ENCODE results near the gene ING5. TPM values are rescaled to one million over a fixed set of nuclear protein-coding genes. Genes with fewer than 3 reads are reported as not detected.
A peak's percentile ranks its signal among the peaks of the same experiment; 100 is the strongest.

ING5 gene
- polyA plus RNA-seq, 3 donors = 6.5 to 29.5 (median 6.6) TPM

DNA sequence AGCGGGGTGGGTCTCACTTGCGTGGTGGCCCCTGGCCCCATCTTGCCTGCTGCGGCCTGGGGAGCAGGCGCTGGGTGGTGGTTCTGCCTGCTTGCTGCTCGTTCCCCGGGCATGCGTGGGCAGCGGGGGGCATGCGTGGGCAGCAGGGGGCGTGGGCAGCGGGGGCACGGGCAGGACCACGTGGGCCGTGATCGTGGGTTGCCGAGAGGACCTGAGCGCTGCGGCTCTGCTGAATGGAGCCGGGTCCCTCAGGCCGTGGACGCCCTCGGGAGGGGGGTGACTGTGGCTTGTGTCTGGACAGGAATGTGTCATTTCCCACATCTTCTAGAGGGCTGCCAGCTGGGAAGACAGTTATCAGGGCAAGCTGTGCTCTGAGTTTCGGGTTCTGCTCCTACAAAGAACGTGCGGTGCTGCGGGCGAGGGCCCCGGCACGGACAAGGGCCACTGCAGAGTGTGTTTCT lies 66.4 kb downstream of the ING5 start:
- Histone ChIP-seq H3K27me3 (ENCODE audit: control insufficient read depth in 2 of 2, insufficient read depth in 2 of 2, low read length in 2 of 2) (no peaks in the 10 kb centered on the region), H3K9me3 (replicated peaks in 1 of 2; ENCODE audit: control insufficient read depth in 1 of 2, insufficient read depth in 1 of 2, low read length in 2 of 2) (no peaks in the 10 kb centered on the region), H3K4me3 (replicated peaks in 1 of 3; ENCODE audit: low read depth in 2 of 3, low read length in 3 of 3) (no peak overlapping the region), H4K20me1 (ENCODE audit: insufficient read depth, low read length) (no peaks in the 10 kb centered on the region), H3K79me2 (ENCODE audit: insufficient read depth, low read length) (no peaks in the 10 kb centered on the region), H3K4me2 (replicated peaks; ENCODE audit: extremely low read depth, low read length, poor library complexity, severe bottlenecking) (no peak overlapping the region), H3K9ac (ENCODE audit: insufficient read depth, low read length, poor library complexity, severe bottlenecking) (no peak overlapping the region), H3K36me3 (replicated peaks in 1 of 2; ENCODE audit: control insufficient read depth in 1 of 2, insufficient read depth in 2 of 2, low read length in 2 of 2) (no peaks in the 10 kb centered on the region), H3K27ac (ENCODE audit: low read depth in 1 of 2, low read length in 2 of 2) (no peak overlapping the region), H2AFZ (ENCODE audit: insufficient read depth, low read depth, low read length, poor library complexity, severe bottlenecking) (no peak overlapping the region), H3K4me1 (ENCODE audit: control insufficient read depth in 1 of 2, insufficient read depth in 2 of 2, low read length in 2 of 2) (peaks cover 6 to 8% of the 10 kb centered on the region in 2 donors)
- WGBS (ENCODE audit: insufficient coverage) = 96% methylated on average over 26 of the region's 29 CpGs
- Mint-ChIP-seq H3K4me1 (peaks cover 15% of the 10 kb centered on the region), H3K27ac (peak overlapping the region in 1 of 7 donors; percentile 40), H3K9me3 (no peaks in the 10 kb centered on the region), H3K27me3 (ENCODE audit: low read depth in 3 of 3) (peaks cover 0 to 7% (median 0%) of the 10 kb centered on the region in 3 donors), H3K36me3 (peaks cover 0 to 3% of the 10 kb centered on the region in 2 donors), H3K4me3 (no peak overlapping the region)
- TF ChIP-seq, protein P1, sequence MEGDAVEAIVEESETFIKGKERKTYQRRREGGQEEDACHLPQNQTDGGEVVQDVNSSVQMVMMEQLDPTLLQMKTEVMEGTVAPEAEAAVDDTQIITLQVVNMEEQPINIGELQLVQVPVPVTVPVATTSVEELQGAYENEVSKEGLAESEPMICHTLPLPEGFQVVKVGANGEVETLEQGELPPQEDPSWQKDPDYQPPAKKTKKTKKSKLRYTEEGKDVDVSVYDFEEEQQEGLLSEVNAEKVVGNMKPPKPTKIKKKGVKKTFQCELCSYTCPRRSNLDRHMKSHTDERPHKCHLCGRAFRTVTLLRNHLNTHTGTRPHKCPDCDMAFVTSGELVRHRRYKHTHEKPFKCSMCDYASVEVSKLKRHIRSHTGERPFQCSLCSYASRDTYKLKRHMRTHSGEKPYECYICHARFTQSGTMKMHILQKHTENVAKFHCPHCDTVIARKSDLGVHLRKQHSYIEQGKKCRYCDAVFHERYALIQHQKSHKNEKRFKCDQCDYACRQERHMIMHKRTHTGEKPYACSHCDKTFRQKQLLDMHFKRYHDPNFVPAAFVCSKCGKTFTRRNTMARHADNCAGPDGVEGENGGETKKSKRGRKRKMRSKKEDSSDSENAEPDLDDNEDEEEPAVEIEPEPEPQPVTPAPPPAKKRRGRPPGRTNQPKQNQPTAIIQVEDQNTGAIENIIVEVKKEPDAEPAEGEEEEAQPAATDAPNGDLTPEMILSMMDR (IDR thresholded peaks at IDR 0.05) = no peak
- intact Hi-C loops (cut with micrococcal nuclease) = no loop called here
- no peak for DNase-seq

DNA sequence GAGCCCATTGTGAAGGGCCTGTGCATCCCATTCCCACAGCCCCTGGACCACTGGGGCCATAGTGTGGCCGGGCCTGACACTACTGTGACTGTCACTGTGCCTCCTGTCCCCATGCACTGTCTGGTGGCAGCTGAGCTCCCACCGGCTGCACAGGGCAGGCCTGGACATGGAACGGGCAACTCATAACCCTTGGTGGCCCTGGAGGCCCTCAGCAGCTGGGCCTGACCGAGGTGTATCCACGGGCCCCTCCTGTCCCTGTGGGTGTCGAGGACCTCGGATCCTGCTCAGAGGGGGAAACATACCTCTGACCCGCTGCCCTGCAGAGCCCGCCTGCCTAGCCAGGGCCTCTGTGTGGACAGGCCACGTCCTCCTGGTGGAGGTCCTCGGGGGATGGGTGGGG lies 67.0 kb downstream of the ING5 start:
- Histone ChIP-seq H3K36me3 (replicated peaks in 1 of 2; ENCODE audit: control insufficient read depth in 1 of 2, insufficient read depth in 2 of 2, low read length in 2 of 2) (no peaks in the 10 kb centered on the region), H2AFZ (ENCODE audit: insufficient read depth, low read depth, low read length, poor library complexity, severe bottlenecking) (no peak overlapping the region), H3K27ac (ENCODE audit: low read depth in 1 of 2, low read length in 2 of 2) (no peak overlapping the region), H4K20me1 (ENCODE audit: insufficient read depth, low read length) (no peaks in the 10 kb centered on the region), H3K27me3 (ENCODE audit: control insufficient read depth in 2 of 2, insufficient read depth in 2 of 2, low read length in 2 of 2) (no peaks in the 10 kb centered on the region), H3K79me2 (ENCODE audit: insufficient read depth, low read length) (no peaks in the 10 kb centered on the region), H3K4me2 (replicated peaks; ENCODE audit: extremely low read depth, low read length, poor library complexity, severe bottlenecking) (no peak overlapping the region), H3K9ac (ENCODE audit: insufficient read depth, low read length, poor library complexity, severe bottlenecking) (no peak overlapping the region), H3K4me3 (replicated peaks in 1 of 3; ENCODE audit: low read depth in 2 of 3, low read length in 3 of 3) (no peak overlapping the region), H3K9me3 (replicated peaks in 1 of 2; ENCODE audit: control insufficient read depth in 1 of 2, insufficient read depth in 1 of 2, low read length in 2 of 2) (no peaks in the 10 kb centered on the region), H3K4me1 (ENCODE audit: control insufficient read depth in 1 of 2, insufficient read depth in 2 of 2, low read length in 2 of 2) (peaks cover under 1 to 2% of the 10 kb centered on the region in 2 donors)
- intact Hi-C loops (cut with micrococcal nuclease) = no loop called here
- peak overlapping the region in 1 of 7 donors; percentile 40 for H3K27ac Mint-ChIP-seq
- H3K4me1 Mint-ChIP-seq = peaks cover 9% of the 10 kb centered on the region
- WGBS (ENCODE audit: insufficient coverage) = 91% methylated on average over 10 of the region's 11 CpGs
- TF ChIP-seq, protein P1 (IDR thresholded peaks at IDR 0.05) = no peak
- H3K36me3 Mint-ChIP-seq = peaks cover 0 to 3% of the 10 kb centered on the region in 2 donors
- no peak for DNase-seq
- peaks cover 0 to 7% (median 0%) of the 10 kb centered on the region in 3 donors for H3K27me3 Mint-ChIP-seq (ENCODE audit: low read depth in 3 of 3)
- no peaks in the 10 kb centered on the region for H3K9me3 Mint-ChIP-seq
- H3K4me3 Mint-ChIP-seq = no peak overlapping the region
